Hepatocyte (in vitro differentiated cells): ENCODE results near the gene IRF2.

Experiments used
- EZH2 ChIP-seq: fragments of 200-600 bp; sonication (generic); IDR thresholded peaks from 2 replicates; pipeline ENCODE4 v1.6.1; 2016; ENCODE audit warnings: antibody characterized with exemption, mild to moderate bottlenecking, borderline replicate concordance
- EZH2phosphoT487 ChIP-seq: fragments of 200-600 bp; sonication (generic); IDR thresholded peaks from one replicate; pipeline ENCODE4 v1.6.1; 2018; ENCODE audit warnings: antibody characterized with exemption, mild to moderate bottlenecking, low read depth, moderate library complexity; ENCODE audit not compliant: unreplicated experiment, severe bottlenecking
- TF ChIP-seq, protein P1 (sequence below): fragments of 200-600 bp; sonication (generic); IDR thresholded peaks from 2 replicates; pipeline ENCODE4 v1.5.1; 2016; ENCODE audit warnings: antibody characterized with exemption, mild to moderate bottlenecking; ENCODE audit not compliant: poor library complexity

DNA sequence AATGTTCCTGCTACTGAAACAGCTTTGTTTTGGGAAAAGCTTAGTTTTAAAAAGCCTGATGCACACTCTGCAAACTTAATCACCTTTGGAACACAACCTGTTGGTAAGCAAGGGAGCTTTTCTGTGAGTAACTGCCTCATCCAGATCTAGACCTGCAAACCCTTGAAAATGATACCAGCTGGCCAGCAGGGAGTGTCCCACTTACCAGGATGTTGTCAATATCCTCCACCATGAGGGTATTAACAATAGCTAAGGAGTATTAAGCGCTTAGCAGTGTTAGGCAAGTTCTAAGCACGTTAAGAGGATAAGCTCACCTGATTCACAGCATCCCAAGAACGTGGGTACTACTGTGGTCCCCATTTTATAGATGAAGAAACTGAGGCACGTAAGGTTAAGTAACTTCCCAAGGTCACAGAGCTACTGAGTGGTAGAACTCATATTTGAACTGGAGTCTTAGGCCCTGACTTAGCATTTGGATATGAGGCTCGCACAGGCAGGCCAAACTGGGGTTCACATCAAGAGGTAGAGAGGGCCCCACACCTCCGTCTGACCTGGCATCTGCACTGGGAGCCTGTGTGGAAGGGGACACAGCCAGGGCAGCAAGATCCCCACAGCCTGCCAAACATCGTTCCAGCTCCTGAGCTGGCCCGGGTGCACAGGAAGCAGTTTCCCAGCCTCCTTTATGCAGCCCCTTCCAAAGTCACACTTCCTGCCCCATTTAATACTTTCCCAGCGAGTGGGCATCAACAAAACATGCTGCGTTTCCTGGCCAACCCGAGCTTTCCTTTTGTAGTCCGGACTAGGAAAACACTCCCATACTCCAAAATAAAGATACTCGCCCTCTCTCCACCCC is 32.7 kb downstream of the IRF2 start:
- TF ChIP-seq, protein P1, sequence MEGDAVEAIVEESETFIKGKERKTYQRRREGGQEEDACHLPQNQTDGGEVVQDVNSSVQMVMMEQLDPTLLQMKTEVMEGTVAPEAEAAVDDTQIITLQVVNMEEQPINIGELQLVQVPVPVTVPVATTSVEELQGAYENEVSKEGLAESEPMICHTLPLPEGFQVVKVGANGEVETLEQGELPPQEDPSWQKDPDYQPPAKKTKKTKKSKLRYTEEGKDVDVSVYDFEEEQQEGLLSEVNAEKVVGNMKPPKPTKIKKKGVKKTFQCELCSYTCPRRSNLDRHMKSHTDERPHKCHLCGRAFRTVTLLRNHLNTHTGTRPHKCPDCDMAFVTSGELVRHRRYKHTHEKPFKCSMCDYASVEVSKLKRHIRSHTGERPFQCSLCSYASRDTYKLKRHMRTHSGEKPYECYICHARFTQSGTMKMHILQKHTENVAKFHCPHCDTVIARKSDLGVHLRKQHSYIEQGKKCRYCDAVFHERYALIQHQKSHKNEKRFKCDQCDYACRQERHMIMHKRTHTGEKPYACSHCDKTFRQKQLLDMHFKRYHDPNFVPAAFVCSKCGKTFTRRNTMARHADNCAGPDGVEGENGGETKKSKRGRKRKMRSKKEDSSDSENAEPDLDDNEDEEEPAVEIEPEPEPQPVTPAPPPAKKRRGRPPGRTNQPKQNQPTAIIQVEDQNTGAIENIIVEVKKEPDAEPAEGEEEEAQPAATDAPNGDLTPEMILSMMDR = no peak
- TF ChIP-seq EZH2 (no peak), EZH2phosphoT487 (no peak)
